NCI-H2107 treated with DMSO at 0.1 percent for 48 hours (cell line): ENCODE data around the gene KRAS.
"Not testable (repeated sequence)": the region's sequence is repeated elsewhere in the genome, so short reads cannot be mapped to it uniquely, and the experiment has no call there.

Source experiments
- DNase-seq: peaks from one replicate; lab custom pipeline; 2025; ENCODE audit not compliant: unreplicated experiment; lab: John Stamatoyannopoulos, UW

The KRAS gene

DNA sequence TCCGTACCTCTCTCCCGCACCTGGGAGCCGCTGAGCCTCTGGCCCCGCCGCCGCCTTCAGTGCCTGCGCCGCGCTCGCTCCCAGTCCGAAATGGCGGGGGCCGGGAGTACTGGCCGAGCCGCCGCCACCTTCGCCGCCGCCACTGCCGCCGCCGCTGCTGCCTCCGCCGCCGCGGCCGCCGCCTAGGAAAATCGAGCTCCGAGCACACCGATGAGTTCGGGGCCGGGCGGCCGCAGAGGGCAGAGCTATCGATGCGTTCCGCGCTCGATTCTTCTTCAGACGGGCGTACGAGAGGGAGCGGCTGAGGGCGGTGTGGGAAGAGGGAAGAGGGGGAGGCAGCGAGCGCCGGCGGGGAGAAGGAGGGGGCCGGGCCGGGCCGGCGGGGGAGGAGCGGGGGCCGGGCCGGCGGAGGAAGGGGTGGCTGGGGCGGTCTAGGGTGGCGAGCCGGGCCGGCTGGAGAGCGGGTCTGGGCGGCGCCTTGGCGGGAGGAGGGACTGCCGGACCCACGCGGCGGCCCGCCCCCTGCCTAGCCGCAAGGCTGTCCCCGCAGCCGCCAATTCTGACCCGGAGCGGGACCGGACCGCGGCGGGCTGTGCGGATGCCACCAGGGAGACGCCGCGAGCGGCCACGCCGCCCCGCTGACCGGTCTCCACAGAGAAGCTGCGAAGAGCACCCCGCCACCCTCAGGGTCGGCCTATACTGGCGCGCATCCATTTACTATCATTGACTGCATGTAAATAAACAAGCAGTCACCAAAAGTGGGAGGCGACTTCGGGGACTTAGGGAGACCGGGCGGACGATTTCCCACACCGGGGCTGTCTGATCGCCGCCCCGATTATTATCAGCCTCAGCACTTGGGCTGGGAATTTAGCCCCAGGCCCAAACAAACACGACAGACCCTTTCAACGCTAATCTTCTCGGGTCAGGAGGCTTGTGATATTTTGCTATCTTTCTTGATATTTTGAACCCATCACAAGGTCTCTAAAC is at the start of gene KRAS:
TSS of gene KRAS (minus strand) at position 186 of the 987 bp plus-strand sequence.
- DNase-seq, result peak; percentile 83

DNA sequence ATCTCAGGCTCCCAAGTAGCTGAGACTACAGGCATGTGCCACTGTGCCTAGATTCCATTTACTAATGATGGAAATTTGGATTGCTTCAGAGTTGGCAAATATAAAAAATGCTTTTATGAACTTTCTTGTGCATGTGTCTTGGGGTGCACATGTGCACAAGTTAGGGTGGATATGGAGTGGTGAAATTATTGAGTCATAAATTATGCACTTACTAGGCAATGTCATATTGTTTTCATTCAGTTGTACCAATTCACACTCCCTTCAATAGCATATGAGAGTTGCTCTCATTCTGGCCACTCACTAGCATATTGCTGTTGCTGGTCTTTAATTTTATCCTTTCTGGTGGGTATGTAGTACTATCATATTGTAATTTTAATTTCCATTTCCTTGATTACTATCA is 45.7 kb upstream of the KRAS start:
- no peak for DNase-seq

DNA sequence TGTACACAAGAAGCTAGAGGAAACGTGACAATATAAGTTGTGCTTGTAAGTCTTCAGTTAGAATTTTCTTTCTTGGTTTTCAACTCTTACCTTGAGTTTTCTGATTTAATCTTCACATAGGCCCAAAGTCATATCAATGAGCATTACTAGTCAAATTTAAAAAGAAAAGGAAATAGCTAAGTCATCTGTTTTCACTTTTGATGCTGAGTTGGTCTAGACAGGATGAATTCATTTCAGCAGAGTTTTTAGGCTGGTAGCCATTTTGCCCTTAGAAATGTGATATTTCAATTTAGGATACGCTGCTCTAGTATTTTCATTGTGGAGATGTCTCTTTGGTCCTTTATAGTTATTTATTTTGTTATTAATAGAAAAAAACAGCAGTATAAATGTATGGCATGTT is 44.6 kb upstream of the KRAS start:
- no peak for DNase-seq

DNA sequence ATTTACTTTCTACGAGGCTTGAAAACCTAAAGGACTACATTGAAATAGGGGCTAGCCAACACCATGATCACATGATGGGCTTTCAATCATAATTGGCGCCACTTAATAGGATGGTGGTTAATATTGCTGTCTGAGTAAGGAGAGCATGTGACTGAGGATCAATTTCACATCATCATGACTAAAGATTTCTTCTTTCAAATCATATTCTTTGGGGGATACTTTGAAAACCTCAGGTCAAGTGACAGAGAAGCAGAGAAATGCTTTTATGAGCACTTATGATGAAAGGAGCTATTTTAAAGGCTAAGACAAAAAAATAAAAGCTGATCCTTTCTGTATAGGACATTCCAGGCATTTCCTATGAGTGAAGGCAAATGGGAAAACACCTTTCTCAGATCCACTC is 42.9 kb upstream of the KRAS start:
- DNase-seq, result no peak

DNA sequence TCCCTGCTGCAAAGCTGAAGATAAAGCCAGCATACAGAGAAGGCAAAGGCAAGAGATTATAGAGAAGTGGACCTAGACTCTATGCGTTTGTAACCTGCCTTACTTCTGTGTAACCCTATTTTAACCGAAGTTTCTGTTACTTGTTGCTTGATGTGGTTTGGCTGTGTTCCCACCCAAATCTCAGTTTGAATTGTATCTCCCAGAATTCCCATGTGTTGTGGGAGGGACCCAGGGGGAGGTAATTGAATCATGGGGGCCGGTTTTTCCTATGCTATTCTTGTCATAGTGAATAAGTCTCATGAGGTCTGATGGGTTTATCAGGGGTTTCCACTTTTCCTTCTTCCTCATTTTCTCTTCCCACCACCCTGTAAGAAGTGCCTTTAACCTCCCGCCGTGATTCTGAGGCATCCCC is 42.1 kb upstream of the KRAS start:
- not testable (repeated sequence) for DNase-seq

- DNase-seq, result no peak
Measured at GRCh38 chr12:25287610-25288009, 36.9 kb upstream of the KRAS start.

GRCh38 chr12:25286837-25287236 is 36.1 kb upstream of the KRAS start:
- DNase-seq, result no peak

GRCh38 chr12:25284024-25284423 is 33.3 kb upstream of the KRAS start:
- DNase-seq, result no peak

- no peak for DNase-seq
Measured at GRCh38 chr12:25283006-25283405, 32.3 kb upstream of the KRAS start.

GRCh38 chr12:25280082-25280481 is 29.4 kb upstream of the KRAS start:
- DNase-seq, result no peak

- no peak for DNase-seq
Measured at GRCh38 chr12:25278269-25278668, 27.5 kb upstream of the KRAS start.

- peak; percentile 16 for DNase-seq
Measured at GRCh38 chr12:25276199-25276937, 25.6 kb upstream of the KRAS start.

GRCh38 chr12:25271486-25272098 is 20.9 kb upstream of the KRAS start:
- DNase-seq, result no peak

- DNase-seq, result no peak
Measured at GRCh38 chr12:25269701-25270100, 19.0 kb upstream of the KRAS start.

DNA sequence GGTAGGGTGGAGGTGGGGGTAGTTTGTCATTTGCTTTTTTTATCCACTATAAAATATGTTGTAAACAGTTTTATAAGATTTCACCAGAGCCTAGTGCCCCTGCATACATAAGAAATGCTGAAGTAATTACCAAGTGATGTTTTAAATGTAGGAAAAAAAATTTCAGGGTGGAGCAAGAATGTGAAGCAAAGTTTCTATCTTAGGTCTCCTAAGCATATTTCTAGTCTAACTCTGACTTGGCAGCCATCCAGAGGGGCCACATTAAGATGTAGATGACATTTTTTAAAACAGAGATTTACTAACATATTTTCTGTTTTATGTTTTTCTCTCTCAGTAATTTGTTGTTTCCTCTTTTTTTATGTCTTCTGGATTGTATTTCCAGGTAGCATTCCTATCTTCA is 15.8 kb upstream of the KRAS start:
- no peak for DNase-seq

GRCh38 chr12:25264862-25265261 is 14.1 kb upstream of the KRAS start:
- no peak for DNase-seq

- DNase-seq, result no peak
Measured at GRCh38 chr12:25264114-25264513, 13.4 kb upstream of the KRAS start.

- DNase-seq, result no peak
Measured at GRCh38 chr12:25263594-25263993, 12.9 kb upstream of the KRAS start.

DNA sequence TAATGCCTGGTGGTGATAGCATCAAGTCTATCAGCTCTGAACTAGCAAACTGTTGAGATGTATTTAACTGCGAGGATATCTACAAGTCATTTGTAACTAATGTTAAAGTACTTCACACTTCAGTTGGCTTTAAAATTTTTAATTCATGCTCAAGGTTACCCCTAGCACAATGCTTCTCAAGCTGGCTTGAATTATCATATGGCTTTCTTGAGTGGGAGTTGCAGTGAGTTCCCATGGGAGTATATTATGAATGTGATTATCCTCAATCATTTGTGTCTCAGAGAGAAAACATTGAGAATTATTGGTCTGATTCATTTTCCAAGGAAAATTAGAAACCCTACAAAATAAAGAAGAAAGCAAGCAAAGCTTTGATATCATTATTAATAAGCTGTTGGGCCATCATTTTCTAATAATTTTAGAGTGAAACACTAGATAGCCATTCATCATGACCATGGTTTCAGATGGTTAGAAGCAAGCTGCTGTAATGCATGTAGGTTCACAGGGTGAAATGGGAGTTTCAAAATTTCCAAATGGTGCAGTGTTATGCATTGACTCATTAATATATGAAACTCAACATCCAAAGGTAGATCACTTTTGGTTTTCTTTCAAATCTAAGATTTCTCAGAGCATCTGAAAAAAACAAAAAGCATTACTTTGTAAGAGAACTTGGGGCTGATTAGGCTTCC is 11.8 kb upstream of the KRAS start:
- DNase-seq, result no peak

DNA sequence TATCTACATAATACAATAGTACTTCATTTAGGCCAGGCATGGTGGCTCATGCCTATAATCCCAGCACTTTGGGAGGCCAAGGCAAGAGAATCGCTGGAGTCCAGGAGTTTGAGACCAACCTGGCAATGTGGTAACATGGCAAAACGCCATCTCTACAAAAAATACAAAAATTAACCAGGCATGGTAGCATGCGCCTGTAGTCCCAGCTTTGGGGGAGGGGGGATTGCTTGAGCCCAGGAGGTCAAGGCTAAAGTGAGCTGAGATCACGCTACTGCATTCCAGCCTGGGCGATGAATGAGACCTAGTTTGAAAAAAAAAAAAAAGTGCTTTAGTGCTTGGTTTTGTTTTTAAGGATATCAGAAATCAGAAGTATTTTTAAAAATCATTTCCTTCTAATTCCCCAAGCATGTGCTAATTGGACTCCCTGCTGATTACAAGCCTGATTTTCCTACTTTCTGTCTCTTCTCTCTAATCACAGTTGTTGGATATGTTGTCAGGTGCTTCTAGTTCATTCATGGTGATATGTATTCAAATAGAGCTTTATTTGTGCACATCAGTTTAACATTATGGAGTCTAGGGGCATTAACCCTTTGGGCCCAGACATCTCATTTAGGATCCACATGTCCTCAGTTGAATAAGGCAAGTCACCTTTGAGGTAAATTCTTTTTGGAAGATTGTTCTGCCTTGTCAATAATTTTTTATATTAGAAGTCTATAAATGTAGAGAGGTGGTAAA is 7.0 kb upstream of the KRAS start:
- no peak for DNase-seq
